GM18517 (cell line): Measurements from ENCODE around the gene ZNF638.
"Not testable (repeated sequence)": the region's sequence is repeated elsewhere in the genome, so short reads cannot be mapped to it uniquely, and the experiment has no call there.

Source experiments
- ATAC-seq: cut with Tn5 transposase; IDR thresholded peaks from one replicate; pipeline ENCODE4 v1.9.1; 2021; ENCODE audit warnings: mild to moderate bottlenecking, moderate library complexity; ENCODE audit not compliant: unreplicated experiment

ZNF638 gene, protein sequence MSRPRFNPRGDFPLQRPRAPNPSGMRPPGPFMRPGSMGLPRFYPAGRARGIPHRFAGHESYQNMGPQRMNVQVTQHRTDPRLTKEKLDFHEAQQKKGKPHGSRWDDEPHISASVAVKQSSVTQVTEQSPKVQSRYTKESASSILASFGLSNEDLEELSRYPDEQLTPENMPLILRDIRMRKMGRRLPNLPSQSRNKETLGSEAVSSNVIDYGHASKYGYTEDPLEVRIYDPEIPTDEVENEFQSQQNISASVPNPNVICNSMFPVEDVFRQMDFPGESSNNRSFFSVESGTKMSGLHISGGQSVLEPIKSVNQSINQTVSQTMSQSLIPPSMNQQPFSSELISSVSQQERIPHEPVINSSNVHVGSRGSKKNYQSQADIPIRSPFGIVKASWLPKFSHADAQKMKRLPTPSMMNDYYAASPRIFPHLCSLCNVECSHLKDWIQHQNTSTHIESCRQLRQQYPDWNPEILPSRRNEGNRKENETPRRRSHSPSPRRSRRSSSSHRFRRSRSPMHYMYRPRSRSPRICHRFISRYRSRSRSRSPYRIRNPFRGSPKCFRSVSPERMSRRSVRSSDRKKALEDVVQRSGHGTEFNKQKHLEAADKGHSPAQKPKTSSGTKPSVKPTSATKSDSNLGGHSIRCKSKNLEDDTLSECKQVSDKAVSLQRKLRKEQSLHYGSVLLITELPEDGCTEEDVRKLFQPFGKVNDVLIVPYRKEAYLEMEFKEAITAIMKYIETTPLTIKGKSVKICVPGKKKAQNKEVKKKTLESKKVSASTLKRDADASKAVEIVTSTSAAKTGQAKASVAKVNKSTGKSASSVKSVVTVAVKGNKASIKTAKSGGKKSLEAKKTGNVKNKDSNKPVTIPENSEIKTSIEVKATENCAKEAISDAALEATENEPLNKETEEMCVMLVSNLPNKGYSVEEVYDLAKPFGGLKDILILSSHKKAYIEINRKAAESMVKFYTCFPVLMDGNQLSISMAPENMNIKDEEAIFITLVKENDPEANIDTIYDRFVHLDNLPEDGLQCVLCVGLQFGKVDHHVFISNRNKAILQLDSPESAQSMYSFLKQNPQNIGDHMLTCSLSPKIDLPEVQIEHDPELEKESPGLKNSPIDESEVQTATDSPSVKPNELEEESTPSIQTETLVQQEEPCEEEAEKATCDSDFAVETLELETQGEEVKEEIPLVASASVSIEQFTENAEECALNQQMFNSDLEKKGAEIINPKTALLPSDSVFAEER (N-terminal part only)

DNA sequence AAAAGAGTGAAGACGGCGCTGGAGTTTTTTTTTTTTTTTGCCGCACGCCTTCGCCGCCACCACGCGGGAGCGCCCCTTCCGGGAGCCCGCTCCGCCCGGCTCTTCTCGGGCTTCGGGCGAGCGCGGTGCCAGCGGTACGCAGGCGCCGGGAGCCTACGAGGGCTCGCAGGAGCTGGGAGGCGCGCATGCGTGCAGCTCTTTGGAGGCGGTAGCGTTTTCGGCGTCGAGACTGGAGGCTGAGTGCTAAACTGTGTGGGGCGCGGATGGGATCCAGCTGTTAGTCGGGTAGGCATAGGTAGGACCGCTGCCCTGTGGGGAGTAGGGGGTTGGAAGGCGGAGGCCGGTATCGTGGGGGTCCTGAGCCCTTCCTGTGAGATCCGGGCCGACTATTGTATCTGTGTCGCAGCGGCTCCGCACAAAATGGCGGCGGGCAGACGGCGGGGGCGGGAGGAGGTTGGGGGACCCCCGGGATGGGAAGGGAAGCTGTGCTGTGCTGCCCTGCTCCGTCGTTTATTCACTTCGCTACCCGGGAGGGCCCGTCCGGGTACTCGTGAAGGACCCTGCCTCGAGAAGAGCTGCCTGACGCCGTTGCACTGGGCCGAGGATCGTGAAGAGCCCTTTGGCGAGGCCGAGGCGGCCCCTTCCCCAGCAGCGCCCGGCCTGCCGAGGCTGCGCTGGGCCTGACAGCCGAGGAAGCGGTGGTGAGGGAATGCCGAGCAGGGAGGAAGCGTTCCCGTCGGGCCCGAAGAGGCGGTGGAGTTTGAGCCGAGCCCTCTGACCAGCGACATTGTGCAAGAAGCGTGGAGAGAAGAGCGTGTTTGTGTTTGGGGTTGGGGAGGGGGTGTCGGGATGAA, at the start of gene ZNF638:
TSS of gene ZNF638 (plus strand) at position 202 of the 854 bp plus-strand sequence. CDS start 17,173 bp downstream, outside the sequence.
- ATAC-seq = peak; percentile 91

DNA sequence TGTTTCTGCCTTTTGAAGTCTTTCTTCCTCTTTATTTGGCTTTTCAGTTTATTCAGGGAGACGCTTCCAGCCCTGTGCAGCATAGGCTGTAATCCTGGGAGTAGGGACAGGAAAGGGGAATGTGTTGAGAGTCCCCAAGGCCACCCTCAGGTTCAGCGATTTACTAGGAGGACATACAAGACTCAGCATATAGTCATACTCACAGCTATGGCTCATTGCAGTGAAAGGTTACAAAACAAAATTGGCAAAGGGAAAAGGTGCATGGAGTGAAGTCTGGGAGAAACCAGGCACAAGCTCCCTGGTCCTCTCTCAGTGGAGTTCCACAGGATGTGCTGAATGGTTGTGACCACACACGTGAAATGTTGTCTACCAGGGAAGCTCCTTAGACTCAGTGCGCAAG, 49.6 kb upstream of the ZNF638 start:
- ATAC-seq = no peak

DNA sequence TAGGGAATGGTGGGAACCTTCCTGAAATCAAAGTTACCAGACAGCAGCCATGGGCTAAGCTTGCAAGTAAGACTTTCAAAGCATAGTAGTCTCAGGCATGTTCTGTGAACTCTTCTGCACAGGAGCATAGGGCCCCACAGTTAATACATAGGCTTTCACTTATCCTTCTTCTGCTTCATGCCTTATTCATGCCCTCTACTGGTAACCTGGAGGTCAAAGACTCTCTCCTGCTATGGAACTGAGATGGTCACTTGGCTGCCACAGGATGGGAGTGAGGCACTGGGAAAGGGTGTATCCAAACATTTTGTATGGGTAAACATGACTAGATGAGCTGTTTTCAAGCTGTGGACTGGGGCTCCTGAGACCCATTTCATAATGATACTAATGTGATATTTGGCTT, 49.1 kb upstream of the ZNF638 start:
- no peak for ATAC-seq

DNA sequence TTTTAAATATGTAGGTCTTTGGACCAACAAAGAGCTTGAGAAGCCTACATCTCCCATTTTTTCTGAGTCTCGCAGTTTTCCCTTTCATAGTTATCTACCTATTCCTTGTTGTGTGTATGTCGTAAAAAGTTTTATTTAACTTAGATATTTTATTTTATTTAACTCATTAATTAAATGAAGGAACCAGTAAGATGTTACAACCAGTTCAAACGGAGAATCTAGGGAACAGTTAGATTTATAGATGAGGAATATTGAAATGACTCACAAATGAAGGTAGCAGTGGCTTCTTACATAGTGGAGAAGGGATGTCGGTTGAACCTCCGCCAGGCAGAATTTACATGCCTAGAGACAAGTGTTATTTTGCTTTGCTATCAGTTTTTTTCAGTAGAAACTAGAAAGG, 48.5 kb upstream of the ZNF638 start:
- no peak for ATAC-seq

DNA sequence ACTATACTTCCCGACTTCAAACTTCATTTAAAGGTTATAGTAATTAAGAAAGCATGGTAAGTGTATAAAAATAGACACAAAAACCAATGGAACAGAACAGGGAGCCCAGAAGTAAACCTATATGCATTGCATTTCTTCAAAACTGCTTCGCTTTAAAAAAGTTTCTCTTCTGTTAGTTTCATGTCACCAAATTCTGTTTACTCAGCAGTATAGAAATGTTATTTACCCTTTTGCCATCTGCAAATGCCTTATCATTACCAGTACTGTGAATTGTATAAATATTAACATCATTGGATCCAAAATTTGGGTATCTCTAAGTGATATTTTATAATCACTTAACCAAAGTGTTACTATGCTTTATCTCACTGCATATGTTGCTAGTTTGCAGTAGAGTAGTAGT, 45.9 kb upstream of the ZNF638 start:
- no peak for ATAC-seq

DNA sequence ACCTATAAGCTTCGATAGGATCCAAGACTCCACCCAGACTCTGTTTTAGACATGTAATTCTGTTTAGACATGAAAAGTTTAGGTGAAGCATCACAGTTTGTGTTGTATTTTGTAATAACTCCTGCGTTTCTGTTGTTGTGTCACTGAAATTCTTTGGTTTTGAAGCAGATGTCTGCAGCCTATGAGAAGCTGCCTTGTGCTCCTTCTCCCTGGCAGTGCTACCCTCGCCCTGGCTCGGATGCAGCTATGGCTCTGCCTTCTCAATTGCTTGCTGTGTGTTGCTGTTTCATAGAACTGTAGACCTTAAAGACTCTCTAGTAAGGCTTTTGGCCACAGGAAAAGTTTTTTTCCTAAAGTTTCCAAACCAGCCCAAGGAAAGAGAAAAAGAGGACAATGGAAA, 40.2 kb upstream of the ZNF638 start:
- no peak for ATAC-seq

DNA sequence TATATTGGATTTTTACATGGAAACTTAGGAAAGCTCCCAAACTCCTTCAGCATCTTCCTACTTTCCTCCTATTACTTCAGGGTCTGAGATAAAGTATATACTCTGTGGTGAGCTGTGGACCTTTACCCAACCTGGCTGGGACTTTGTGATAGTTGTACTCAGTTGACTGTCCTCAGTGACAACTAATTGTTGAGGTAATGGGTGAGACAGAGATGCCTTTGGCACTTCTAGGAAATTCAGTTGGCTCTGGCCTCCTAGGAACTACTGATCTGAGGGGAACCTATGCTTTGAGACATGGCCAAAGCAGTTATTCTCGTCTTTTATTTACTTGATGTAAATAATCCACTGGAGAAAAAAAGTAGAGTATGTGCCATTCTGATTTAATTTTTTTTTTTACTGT, 39.4 kb upstream of the ZNF638 start:
- ATAC-seq = no peak

DNA sequence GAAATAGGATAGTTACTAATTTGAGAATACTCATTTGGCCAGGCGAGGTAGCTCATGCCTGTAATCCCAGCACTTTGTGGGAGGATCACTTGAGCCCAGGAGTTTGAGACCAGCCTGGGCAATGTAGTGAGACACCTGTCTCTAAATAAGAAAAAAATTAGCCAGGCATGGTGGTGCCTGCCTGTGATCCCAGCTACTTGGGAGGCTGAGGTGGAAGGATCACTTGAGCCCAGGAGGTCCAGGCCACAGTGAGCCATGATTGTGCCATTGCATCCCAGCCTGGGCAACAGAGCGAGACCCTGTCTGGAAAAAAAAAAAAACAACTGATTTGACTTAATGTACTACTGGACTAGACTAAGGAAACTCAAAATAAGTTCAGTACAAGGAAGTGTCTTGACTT, 32.7 kb upstream of the ZNF638 start:
- ATAC-seq = no peak

DNA sequence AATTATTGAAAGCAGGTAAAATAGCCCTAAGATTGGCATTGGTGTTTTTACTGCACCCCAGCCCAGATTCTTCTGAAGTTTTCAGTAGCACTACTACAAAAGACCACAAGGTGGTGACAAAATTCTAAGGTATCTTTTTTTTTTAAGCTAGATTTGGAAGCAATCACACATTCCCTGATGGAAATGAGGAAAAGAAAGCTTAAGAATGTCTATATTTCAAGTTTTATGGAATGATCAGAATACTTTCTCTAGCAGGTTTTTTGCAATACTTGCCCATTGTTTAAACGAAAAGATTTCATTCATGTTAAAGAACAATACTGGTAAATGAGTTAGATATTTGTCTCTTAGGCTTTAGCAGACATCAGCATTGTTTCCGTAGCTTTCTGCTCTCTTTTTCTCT, 32.1 kb upstream of the ZNF638 start:
- ATAC-seq = no peak

DNA sequence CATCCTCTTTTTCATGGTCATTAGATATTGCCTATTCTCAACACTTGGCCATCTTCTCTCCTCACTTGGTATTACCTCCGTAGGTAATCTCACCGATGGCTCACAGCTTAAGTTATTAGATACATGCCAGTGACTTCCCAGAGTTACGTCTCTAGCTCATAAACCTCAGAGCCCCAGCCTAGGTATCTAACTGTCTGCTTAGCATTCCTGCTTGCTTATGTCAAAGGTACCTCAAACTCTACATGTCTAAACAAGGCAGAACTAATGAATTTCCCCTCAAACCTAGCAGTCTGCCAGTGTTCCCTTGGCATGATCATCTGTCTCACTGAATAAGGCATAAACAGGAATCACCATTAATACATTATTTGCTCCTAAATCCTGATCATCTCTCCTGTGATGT, 27.7 kb upstream of the ZNF638 start:
- no peak for ATAC-seq

DNA sequence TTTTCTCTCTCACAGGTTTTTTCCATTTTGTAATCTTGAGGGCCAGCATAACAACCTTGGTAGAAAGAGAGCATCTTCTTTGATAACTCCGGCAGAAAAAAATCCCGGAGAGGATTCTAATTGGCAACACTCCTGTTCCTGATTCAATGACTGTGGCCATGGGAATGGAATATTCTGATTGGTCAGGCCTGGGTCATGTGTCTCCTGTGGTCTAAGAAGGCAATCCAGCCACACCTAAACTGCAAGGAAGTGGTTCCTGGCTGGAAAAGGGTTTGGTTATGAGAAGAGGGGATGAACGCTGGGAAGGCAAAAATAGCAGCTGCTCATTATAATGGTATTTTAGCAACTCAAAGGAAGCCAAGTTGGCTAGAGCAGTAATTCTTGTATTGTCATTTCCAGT, 24.8 kb upstream of the ZNF638 start:
- no peak for ATAC-seq

DNA sequence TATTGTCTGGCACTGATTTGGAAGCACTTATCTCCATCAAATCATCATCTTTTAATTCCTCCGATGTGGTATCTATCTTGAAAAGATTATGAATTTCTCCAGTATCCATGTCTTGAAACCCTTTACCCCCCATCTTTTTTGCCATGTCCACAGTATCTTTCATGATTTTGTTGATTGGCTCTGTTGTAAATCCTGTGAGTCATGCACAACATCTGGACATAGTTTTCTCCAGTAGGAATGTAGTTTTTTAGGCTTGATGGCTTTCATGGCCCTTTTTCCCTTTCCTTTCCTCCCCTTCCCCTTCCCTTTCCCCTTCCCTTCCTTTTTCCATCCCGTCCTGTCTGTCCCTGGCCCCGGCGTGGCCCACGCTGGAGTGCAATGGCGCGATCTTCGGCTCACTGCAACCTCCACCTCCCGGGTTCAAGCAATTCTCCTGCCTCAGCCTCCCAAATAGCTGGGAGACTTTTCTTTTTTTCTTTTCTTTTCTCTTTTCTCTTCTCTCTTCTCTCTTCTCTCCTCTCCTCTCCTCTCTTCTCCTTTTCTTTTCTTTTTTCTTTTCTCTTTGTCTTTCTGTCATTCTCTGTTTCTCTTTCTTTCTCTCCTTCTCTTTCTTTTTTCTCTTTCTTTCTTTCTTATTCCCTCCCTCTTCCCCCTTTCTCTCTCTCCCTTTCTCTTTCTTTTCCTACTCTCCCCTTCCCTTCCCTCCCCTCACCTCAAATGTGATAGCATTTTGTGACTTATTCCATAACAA, 18.4 kb upstream of the ZNF638 start:
- no peak for ATAC-seq

DNA sequence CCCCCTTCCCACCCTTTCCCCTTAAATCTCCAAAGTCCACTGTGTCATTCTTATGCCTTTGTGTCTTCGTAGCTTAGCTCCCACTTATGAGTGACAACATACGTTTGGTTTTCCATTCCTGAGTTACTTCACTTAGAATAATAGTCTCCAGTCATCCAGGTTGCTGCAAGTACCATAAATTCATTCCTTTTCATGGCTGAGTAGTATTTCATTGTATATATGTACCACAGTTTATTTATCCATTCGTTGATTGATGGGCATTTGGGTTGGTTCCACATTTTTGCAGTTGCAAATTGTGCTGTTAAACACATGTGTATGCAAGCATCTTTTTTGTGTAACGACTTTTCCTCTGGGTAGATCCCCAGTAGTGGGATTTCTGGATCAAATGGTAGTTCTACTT, 14.5 kb upstream of the ZNF638 start:
- ATAC-seq = no peak

DNA sequence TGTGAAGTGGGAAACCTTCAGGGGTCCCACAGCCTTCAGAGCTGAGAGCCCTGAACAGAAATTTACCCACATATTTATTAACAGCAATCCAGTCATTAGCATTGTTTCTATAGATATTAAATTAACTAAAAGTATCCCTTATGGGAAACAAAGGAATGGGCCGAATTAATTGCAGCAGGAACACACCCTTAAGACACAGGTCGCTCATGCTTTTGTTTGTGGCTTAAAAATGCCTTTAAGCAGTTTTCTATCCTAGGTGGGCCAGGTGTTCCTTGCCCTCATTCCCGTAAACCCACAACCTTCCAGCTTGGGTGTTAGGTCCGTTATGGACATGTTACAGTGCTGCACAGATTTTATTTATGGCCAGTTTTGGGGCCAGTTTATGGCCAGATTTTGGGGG, 13.7 kb upstream of the ZNF638 start:
- ATAC-seq = not testable (repeated sequence)

DNA sequence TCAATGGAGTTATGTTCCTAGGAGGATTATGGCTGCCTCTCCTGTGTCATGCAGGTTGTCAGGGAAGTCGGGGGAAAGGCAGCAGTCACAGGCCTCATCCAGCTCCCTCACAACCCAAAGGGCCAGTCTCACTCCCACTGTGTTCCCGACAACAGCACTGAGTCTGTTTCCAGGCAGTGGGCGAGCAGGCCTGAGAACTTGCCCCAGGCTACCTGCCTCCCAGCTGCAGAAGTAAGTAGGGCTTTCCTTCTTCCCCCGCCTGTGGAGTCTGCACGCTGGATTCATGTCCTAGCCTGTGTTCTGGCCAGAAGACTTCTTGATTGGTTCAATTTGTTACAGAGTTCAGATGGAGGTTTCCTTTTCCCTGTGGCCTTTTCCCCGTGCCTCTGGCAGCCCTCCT, 8.2 kb upstream of the ZNF638 start:
- ATAC-seq = no peak

DNA sequence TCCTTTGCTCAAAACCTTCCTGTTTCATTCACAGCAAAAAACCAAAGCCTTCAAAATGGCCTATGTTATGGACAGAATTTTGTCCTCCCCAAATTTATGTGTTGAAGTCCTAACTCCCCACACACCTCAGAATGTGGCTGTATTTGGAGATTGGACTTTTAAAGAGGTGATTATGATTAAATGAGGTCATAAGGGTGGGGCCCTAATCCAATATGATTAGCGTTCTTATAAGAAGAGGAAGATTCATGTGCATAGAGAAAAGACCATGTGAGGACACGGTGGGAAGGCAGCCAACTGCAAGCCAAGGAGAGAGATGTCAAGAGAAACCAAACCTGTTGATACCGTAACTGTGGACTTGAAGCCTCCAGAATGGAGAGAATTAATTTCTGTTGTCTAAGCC, 4.6 kb upstream of the ZNF638 start:
- no peak for ATAC-seq

DNA sequence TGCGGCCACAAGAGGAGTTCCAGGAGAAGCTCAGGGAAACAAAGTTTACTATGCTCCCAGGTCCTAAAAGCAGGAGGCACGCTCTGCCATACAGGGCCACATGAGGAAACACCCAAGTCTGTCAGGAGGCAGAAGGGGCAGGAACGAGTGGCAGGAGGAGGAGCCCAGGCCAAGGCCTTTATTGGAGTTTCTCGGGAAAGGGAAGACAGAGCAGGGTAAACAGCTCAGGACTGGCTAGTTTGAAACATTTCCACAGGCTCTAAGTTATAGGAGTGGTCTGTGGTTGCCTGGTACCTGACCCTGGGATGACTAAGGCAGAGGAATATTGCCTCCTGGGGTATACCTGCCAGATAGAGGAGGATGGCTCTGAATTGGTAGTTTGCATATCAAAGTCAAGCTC, 3.7 kb upstream of the ZNF638 start:
- no peak for ATAC-seq

DNA sequence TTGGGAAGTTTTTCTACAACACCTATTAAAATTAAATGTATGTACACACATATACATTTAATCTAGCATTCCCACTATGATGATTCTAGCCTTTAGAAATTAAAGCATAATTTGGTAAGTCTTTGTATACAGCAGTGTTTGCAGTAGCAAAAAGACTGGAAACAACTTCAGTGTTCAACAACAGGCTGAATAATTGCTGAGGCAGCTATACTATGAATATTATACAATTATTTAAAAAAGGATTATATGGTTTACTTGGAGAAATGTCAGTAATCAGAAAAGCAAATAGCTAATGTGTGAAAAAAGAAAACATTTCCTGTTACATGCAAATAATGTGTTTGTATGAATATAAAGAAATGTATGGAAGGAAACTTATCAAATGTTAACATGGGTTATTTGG, 1.4 kb upstream of the ZNF638 start:
- no peak for ATAC-seq

DNA sequence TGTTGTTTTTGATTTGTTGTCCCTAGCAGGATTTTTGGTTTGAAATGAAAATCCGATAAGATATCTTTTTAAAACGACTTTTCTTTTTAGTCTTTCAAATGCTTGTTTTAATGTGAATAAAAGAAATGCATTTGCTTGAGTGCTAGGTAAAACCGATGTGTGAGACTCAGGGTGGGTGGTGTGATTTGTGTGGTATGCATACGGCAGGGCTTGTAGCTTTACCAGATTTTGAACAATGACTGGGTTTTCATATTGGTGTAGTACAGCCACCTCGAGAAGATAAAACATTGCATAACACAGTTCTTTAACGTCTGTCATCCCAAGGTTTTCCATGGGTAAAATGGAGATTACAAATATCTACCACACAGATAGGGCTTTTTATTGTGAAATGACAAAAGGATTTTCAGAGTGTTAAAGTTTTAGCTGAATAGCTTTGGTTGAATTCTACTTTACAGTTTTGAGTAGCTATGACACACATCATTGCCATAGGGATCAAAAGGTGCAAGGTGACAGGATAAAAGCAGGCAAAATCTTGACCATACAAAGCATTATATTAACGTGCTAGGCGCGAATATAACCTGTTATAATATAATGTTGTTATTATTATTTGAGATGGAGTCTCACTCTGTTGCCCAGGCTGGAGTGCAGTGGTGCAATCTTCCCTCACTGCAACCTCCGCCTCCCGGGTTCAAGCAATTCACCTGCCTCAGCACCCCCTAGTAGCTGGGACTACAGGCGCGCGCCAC, 824 bp upstream of the ZNF638 start:
- no peak for ATAC-seq
